ENCODE data around the gene SORCS2.
"Not testable (repeated sequence)": the region's sequence is repeated elsewhere in the genome, so short reads cannot be mapped to it uniquely, and the experiment has no call there.

The SORCS2 gene

DNA sequence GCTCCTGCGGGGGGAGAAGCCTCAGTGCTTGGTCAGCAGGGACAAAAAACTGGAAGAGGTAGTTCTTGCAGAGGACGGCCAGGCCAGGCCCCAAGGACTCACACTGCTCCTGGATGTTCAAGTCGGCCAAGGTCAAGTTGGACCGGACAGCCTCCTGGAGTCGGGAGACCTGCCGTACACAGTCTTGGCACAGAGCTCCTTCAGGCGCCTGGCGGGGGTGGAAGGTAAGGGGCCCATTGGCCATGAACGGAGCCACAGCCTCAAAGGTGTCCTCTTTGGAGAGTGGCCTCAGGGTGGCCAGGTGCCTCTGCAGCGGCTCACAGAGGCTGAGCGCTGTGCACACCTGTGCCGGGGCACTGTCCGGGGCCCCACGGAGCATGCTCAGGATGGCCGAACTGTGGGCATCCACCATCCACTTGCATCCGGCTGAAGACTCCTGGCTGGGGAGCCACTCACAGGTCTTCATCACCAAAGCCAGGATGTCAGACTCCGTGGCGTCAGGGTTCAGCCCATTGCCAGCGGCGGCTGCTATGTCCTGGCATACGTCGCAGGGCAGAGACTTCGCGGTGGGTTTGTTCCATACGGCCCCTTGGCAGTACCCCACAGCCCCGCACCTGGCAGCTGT, 241.9 kb downstream of the SORCS2 start:
- DNase-seq: no peak

- DNase-seq: peak; percentile 52
Observed at GRCh38 chr4:7434766-7435150, 242.4 kb downstream of the SORCS2 start, which contains the start of gene PSAPL1. TSS of gene PSAPL1 (minus strand) at chr4:7434930. CDS start at chr4:7434879, 51 bp downstream.

DNA sequence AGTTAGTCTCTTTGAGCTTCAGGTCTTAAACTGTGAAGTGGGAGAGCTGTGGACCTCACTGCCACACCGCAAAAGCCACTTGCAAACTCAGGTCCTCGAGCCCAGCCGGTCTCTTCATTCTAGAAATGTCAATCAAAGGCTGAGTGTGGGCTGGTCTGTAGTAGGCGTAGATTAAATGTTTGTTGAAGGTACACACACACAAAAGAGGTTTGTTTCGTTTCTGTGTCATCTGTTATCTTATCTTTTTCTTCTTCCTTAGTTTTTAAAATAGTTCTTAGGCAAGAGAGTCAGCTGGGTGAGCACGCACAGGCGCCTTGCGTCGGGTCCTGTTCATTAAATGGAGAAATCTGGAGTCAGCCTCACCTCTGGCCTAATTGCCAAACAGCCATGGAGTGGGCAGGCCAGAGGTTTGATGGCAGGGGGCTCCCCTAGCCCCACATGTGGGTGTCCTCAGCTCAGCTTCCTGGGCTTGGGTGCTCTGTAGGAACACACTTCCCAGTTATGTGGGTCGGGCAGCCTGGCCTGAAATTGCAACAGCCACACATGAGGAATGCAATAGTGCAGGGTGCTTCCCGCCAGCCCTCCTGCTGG, 243.2 kb downstream of the SORCS2 start:
- DNase-seq: no peak

DNA sequence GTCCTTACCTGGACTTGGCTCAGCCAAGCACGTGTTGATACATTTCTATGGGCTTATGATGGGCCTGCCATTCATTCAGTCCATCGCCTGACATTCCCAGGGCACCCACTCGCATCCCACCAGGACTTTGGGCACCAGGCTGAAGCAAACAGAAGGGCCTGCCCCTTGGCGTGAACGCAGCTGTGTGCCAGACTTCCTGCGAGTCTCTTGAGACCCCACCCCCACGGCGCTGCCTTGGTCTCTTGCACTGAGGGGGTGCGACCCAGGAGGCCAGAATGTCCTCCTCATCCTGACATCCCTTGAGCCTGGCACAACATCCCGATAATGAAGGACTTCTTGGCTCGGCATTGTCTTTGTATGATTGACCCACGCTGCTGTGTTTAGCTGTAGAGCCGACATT, 243.9 kb downstream of the SORCS2 start:
- DNase-seq: no peak

- no peak for DNase-seq
Observed at GRCh38 chr4:7439699-7440098, 247.4 kb downstream of the SORCS2 start.

DNA sequence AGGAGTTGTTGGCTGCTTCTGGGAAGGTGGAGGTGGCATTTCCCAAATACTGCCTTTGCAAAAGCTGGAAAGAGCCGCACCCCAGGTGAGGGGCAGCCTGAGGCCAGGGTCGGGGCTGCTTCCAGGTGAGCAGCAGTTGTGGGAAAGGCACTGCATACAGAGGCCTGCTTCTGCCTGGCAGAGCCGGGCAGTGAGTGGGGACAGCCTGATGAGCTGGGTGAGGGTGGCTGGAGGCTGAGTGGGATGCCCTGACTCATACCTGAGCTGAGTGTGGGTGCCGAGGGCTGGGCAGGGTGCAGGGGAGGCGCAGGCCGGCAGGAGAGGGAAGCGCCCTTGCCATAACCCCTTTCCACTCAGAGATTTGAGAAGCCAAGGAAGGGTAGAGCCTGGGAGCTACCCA, 248.9 kb downstream of the SORCS2 start:
- DNase-seq: no peak

DNA sequence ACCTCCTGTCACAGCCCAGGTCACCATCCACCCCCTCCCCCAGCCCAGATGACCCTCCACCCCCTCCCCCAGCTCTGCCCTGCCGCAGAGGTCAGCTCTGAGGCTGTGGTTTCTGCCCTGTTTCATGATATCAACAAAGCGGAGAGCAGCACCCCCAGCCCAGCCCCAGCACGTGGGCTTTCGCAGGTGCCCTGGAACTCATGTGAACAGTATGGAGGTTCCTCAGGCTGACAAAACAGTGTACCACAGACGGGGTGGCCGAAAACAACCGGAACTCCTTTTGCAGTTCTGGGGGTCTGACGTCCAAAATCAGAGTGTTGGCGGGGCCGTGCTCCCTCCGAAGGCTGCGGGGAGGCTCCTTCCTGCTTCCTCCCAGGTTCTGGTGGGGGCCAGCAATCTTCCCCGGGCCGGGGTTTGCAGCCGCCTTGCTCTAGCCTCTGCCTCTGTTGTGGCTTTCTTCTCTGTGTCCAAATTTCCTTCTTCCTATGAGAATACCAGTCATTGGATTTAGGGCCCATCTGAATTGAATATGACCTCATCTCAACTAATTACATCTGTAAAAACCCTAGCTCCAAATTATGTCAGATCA, 250.3 kb downstream of the SORCS2 start:
- no peak for DNase-seq

GRCh38 chr4:7444314-7444713, 252.0 kb downstream of the SORCS2 start:
- no peak for DNase-seq

DNA sequence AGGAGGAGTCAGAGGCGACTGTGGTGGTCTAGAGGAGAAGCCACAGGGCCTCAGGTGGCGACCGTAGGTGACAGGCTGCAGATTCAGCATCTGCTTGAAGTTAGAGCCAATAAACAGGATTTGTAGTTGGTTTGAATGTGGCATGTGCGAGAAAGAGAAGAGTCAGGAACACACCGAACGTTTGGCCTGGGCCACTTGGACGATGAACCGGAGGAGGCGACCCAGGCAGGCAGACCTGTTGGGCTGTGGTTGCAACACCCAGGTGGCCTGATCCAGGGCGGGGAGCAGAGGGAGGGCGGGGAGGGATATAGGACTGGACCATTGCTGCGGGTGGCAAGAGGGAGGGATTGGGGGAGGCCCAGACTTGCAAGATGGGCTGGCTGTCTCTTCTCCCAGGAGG, 252.4 kb downstream of the SORCS2 start:
- DNase-seq: no peak

GRCh38 chr4:7447236-7447635, 254.9 kb downstream of the SORCS2 start:
- no peak for DNase-seq

DNA sequence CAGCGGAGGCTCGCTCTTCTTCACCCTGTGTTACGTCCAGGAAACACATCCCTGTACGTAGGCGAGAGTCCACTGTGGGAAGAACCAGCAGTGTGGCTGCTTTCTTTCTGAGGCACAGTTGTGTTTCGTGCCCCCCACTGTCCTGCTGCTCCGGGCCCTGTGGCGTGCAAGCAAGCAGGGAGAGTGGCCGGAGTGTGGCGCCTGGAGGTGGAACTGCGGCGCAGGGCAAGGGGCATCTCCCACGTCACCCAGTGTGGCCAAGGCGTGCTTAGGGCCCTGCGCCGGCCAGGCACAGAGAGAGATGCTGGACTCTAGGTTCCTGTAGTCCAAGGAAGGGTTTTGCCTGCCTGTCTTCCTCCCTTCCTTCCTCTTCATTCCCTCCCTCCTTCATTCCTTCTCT, 255.7 kb downstream of the SORCS2 start:
- DNase-seq: no peak

- no peak for DNase-seq
Observed at GRCh38 chr4:7450775-7451433, 258.6 kb downstream of the SORCS2 start.

DNA sequence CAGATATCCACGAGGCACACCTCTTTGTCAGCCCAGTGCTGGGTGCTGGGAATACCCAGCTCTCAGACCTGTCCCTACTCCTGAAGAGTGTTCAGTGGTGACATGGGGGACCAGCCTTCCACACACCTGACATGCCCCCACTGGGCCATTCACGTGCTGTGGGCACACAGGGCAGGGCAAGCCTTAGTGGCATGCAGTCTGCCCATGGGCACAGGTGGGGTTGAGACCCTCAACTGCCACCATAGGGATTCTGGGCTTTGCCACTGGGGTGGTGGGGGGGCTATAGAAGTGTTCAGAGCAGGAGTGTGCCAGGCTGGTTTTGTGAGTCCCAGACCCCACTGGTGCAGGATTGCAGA, 259.1 kb downstream of the SORCS2 start:
- DNase-seq: no peak

DNA sequence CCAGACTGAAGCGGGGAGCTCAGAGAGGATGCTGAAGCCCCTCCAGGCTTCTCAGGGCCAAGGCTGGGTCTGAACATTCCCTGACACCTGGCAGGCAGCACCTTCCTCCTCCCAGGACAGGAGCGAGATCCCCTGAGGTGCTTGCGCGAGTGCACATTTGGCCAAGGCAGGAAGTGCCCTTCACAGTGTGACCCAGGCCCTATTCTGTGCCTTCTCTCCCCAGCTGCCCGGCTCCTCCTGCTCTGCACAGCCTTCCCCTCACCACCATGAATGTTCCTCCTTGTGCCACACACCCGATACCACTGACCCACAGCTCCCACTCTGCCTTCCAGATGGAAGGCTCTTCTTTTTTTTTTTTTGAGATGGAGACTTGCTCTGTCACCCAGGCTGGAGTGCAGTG, 259.5 kb downstream of the SORCS2 start:
- no peak for DNase-seq

DNA sequence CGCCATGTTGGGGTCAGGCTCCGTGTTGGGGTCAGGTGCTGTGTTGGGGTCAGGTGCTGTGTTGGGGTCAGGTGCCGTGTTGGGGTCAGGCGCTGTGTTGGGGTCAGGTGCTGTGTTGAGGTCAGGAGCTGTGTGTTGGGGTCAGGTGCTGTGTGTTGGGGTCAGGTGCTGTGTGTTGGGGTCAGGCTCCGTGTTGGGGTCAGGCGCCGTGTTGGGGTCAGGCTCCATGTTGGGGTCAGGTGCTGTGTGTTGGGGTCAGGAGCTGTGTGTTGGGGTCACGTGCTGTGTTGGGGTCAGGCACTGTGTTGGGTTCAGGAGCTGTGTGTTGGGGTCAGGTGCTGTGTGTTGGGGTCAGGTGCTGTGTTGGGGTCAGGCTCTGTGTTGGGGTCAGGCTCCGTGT, 260.5 kb downstream of the SORCS2 start:
- DNase-seq: not testable (repeated sequence)

- DNase-seq: no peak
Observed at GRCh38 chr4:7457201-7458065, 265.1 kb downstream of the SORCS2 start.

DNA sequence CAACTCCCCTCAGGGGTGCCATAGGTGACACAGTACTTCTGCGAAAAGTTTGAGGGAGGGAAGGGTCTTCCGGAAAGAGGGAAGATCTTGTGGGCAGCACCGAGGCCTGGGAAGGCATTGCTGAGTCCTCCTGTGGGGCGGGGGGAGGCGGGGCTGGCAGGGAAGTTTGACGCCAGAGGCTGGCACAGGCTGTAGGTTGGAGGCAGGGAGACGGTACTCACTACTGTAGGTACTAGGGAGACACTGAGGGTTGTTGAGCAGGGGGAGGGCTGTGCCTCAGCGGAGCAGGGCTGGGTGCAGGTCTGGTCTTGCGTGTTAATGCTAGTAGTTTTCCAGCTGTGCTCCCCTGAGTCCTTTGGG, 265.7 kb downstream of the SORCS2 start:
- DNase-seq: no peak

GRCh38 chr4:7458477-7458876, 266.1 kb downstream of the SORCS2 start:
- no peak for DNase-seq

- no peak for DNase-seq
Observed at GRCh38 chr4:7459471-7459870, 267.1 kb downstream of the SORCS2 start.

DNA sequence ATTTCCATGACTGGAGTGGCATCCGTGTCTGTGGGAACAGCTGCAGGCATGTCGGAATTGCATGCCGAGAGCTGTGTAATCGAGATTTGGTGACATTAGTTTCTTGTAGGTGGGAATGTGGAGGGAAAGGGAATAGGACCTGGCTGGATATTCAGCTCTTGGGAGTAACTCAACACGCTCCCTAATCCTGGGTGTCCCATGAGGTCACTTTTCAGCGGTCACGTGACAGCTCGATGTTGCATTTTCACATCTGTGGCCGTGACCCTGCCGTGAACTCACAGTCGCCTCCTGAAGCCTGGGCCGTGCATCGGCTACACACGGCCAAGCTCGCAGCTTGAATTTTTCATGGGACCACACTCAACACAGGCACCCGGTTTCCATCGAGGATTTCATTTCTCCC, 268.2 kb downstream of the SORCS2 start:
- DNase-seq: no peak

DNA sequence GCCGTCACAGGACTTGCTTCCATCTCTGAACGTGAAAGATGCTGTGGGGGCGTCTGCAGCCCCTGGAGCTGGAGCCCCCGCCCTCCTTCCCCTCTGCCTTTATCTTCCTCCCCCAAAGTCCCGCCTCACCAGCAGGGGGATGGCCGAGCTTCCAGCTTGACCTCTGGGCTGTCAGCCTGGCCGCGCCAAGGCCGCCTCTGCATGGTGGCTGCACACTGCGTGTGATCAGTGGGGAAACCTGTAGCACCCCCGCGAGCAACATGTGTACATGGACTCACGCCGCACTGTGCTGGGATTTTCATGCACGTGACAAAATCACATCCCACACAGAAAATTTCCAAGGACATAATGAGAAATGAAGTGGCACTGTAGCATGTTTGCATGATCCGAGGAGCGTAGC, 268.9 kb downstream of the SORCS2 start:
- no peak for DNase-seq

- peak; percentile 51 for DNase-seq
Observed at GRCh38 chr4:7462509-7462971, 270.2 kb downstream of the SORCS2 start.

GRCh38 chr4:7463566-7464258, 271.4 kb downstream of the SORCS2 start:
- no peak for DNase-seq

All from NCI-H510A (cell line).